HG03135 (cell line): ENCODE data around the gene CBY3.
A peak's percentile ranks its signal among the peaks of the same experiment; 100 is the strongest.
"Not testable (repeated sequence)": the region's sequence is repeated elsewhere in the genome, so short reads cannot be mapped to it uniquely, and the experiment has no call there.

Source experiments
- ATAC-seq: cut with Tn5 transposase; IDR thresholded peaks from one replicate; pipeline ENCODE4 v1.9.1; 2021; ENCODE audit warnings: mild to moderate bottlenecking, moderate library complexity; ENCODE audit not compliant: unreplicated experiment

Gene CBY3

DNA sequence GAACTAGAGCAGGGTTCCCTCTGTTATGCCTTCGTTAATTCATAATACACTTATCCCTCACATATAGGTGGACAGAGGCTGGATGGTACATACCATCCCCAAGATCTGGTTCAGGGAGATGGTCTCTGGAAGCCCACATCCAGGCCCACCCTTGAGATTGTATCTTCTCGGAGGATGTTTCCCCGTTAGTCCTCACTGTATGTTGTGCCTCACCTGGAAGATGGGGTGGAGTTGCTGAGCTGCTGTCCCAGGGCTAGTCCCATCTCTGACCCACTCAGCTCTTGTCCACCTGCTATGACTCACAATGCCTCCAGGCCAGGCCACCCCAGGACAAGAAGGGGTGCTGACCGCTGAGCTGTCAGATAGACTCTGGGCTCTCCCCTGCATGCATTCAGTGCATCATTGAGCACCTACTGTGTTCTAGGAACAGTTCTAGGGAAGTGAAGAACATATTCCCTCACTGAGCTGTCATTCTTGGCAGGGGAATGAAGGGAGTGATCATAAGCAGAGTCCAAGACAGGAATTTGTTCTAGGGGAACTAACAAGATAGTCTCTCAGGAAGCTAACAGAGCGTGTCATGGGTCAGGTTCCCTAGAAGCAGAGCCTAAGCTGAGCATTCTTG lies at the start of gene CBY3:
TSS of gene CBY3 (minus strand) at position 255 of the 622 bp plus-strand sequence. CDS start at position 139, 116 bp downstream.
- no peak for ATAC-seq

DNA sequence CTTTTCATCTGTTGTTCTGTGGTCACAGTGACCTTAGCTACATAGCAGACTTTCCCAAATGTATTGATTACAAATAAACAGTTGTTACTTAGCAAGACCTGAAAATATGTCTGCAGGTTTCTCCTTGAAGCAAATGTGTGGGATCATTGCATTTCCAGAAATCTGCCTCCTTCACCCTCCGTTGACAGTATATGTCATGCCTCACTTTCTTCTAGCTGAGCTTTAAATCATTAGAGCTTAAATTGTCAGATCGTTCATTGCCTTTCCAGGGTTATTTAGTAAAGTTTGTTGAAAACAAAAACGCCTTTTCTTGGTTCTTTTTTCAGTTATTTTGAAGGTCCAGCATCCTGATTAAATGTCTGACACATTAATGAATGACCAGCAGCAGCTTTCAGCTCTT lies 49.5 kb upstream of the CBY3 start:
- ATAC-seq: no peak

DNA sequence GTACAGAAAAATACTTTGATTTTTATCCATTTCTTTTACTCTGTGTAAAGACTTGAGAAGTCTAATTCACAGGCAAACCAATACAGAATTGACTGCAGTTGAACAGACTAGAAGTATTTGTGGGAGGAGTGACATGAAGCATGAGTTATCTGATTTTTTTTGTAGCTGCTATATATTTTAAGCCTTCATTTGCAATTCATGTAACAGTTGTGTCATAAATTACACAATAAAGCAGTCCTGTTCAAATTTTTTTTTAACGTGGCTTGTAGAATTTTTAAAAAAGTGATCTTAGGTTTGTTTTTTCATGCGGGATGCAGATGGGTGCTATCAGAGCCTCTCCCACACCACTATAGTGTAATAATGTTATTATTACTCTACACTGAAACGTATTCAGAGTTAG lies 48.9 kb upstream of the CBY3 start:
- no peak for ATAC-seq

DNA sequence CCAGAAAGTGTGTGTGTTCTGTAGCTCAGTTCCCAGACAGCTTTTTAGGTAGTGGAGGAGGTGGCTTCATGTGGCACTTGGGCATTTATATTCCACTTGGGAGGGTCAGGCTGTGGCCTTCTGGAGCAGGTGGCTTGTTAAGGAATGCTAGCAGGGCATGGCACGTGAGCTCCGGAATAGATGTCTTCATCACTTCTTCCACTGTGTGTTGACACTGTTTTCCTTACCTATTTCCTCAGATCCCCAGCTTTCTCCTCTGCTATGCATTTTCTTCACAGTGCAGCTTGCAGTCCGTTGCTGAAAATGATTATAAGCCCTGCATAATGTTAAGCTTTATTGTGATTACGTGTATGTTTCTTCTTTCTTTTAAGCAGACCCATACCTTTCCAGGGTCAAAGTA lies 48.5 kb upstream of the CBY3 start:
- ATAC-seq: no peak

DNA sequence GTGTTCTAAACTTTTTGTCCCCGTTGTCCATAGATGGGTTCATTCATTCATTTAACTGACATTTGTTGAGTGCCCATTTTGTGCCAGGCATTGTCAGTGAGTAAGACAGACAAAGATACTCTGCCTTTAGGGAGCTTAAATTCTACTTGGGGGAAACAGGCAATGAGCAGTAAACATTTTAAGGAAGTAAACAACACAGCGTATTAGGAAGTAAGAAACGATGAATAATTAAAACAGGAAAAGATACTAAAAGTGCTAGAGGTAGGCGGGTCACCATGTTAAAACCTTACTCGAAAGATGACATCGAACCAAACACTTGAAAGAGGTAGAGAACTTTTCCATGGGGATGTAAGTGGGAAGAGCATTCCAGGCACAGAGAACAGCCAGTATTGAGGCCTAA lies 46.3 kb upstream of the CBY3 start:
- no peak for ATAC-seq

DNA sequence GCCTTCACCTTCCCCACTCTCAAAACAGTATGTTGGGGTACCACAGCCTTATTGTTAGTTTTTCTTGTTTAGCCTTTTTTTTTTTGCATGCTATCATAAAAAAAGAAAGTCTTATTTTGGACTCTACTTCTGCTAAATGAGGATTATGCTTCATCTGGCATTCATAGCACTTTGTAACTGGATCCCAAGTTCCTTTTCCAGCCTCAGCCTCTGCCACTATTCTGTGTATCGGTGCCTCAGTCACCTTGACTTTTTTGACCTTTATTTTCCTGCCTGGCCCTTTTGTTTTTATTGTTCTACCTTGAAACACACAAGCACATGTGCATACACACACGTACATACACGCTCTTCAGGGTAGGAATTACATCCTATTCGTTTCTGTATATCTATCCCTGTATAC lies 43.3 kb upstream of the CBY3 start:
- no peak for ATAC-seq

DNA sequence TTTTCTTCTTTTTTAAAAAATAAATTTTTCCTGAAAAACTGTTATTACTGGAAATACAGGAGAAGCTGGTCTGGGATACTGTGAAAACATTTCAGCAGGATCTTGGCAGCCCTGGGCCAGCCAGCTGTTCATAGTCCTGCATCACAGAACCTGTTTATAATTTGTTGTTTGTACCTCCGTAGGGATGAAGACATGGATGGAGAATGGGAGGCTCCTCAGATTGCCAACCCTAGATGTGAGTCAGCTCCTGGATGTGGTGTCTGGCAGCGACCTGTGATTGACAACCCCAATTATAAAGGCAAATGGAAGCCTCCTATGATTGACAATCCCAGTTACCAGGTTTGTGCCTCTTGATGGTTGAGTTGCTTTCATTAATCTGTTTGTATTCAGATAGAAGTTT lies 39.4 kb upstream of the CBY3 start:
- ATAC-seq: no peak

DNA sequence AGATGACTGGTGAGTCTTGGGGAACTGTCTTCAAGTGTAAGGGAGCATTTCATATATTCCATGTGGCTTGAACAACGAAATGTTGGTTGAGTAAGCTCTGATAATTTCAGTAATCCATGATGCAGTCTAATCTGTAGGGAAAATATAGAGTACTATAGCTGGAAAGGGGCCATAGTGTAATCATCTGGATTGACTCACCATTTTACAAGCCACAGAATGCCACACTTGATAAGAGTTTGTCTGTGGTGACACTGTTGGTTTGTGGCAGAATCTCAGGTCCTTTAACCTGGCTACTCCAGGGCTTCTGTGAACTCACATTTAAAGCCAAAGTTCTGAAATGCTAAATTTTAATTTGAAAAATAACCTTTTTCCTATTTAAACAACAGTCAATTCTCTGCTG lies 35.5 kb upstream of the CBY3 start:
- ATAC-seq: no peak

DNA sequence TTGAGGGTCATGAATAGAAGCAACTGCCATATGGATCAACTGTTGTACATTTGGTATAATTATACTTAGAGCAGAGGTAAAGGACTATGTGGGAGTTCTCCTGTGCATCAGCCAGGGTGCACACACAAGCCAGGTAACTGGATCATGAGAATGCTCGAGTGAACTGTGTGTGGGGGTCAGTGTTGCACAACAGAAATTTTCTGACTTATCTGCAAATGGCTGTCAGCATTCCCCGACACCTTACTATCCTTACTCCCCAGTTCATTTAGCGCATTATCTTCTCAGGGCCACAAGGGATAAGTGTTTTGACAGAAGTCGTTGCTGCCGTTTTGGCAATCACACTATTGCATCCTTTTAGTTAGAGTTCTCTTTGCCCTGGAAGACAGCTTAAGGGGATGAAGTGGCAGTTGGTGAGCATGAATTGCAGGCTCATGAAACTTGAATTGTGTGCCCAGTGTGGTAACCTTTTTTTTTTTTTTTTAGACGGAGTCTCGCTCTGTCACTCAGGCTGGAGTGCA lies 19.6 kb upstream of the CBY3 start:
- no peak for ATAC-seq

DNA sequence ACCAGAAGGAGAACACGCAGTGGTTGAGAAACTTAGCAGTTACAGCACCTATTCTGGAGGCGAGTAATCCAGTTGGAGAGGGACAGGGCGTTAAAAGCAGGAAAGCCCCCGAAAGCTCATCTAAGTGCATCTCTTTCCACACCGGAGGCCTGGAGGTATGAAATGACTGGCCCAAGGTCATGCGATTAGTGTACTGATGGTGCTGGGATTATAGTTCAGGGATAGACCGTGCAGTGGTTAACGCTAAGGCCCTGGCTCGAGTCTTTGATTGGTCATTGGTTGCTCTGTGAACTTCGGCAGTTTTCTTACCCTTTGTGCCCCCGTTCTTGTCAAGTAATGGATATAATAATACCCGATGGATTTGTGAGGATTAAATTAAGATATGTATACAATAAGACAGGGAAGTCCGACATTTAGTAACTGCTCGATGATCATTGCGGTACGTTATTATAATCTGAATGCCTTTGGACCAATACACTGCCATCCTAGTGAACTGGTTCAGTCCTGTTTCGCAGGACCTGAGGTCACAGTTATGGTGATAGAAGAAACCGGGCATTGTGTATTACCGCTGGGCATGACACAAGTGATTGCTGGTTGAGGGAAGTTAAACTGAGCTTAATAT lies 18.9 kb upstream of the CBY3 start:
- ATAC-seq: no peak

DNA sequence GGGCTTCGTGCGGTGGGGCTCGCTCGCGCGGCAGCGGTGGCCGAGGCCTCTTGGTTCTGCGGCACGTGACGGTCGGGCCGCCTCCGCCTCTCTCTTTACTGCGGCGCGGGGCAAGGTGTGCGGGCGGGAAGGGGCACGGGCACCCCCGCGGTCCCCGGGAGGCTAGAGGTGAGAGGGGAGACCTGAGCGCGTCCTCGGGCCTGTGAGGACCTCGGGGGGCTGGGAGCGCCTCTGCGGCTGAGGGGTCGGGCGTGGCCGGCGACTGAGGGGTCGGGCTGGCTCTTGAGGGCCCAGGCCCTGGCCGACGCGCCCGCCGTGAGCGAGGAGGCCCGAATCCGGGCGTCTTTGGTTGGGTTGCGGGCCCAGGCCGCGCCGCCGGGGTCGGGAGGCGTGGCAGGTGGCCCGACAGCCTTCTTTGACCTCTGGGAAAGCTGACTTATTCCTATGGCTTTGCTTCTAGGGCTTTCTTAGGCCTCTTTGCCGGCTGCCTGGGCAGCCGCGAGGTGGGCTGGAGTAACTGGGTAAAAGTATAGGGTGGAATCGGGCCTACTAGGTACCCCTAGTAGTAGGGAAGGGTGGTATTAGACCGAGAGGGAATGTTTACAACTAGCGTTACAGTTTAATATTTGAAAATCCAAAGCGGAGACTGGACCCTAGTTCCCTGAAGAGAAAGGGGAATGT lies 18.2 kb upstream of the CBY3 start, which contains the start of gene CANX:
TSS of gene CANX (plus strand) at position 33 of the 681 bp plus-strand sequence. CDS start 6,715 bp downstream, outside the sequence.
- no peak for ATAC-seq

DNA sequence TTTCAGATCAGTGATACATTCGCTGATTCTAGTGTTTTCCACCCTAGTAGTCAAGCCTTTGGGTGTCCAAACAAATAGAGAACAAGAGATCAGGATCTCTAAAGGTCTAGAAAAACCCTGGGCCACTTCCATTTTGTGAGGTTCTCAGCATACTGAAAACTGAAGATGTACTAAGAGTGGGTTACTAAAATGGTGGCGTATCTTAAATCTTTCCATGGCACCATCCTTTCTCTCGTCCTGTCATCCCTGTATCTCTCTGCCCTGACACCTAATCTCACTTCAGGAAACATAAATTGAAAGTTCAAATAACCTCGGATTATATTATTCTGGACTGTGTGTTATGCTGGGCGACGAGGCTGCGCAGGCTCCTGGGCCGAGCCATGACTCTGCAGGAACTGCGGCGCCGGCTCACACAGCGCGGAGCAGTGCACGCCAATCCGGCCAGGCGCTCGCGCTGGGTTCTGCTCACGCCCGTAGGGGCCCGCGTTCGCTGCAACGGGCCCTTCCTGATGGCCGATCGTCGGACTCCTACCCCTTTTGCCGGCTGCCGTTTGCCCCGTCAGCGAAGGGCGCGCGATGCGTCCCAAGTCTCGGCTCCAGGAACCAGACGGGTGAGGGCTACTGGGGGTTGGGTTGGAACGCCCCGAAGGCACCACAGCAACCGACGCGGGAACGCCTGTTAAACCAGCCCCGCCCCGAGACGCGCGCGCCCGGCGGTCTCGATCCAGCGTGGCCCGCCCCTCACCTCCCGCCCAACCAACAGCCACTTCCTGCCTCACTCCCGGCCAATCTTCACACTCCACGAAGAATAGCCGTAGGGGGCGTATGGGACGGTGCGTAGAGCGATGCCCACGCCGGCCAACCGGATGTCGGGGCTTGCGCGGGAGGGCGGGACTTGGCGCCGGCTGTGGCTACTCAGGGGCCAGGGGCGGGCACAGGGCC lies 17.4 kb upstream of the CBY3 start:
- ATAC-seq: peak; percentile 86

DNA sequence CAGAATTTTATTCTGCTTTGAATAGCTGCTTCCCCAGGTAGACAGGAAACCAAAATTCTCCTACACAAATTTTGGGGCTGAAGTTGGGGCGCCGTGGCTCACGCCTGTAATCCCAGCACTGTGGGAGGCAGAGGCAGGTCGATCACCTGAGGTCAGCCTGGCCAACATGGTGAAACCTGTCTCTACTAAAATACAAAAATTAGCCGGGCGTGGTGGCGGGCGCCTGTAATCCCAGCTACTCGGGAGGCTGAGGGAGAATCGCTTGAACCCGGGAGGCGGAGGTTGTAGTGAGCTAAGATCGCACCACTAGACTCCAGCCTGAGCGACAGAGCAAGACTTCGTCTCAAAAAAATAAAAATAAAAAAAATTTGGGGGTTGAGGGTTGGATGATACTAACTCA lies 16.7 kb upstream of the CBY3 start:
- not testable (repeated sequence) for ATAC-seq

DNA sequence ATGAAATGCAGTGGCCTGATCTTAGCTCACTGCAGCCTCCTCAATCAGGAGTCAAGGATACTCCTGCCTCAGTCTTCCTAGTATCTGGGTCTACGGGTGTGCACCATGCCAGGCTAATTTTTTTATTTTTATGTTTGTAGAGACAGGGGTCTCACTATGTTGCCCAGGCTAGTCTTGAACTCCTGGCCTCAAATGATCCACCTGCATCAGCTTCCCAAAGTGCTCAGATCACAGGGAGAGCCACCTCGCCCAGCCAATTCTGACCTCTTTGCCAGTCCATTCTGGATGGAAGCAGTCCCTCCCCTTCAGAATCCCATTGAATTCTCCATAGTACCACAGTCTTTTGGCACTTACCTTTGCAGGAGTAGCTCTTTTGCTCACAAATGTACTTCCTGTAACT lies 16.3 kb upstream of the CBY3 start:
- no peak for ATAC-seq

DNA sequence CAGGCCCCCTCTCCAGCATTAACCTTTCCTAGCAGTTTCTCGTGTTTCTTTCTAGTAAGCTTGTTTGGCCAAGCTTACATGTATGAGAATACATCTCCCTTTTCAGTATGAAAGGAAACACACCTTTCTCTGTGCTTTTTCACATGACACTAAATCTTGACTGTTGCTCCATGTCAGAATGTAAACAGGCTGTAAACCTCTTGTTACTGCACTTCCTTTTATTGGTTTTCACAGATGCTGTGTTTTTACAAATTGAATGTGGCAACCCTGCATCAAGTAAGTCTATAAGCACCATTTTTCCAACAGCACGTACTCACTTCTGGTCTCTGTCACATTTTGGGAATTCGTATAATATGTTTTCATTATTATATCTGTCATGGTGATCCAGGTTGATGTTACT lies 15.8 kb upstream of the CBY3 start:
- no peak for ATAC-seq

DNA sequence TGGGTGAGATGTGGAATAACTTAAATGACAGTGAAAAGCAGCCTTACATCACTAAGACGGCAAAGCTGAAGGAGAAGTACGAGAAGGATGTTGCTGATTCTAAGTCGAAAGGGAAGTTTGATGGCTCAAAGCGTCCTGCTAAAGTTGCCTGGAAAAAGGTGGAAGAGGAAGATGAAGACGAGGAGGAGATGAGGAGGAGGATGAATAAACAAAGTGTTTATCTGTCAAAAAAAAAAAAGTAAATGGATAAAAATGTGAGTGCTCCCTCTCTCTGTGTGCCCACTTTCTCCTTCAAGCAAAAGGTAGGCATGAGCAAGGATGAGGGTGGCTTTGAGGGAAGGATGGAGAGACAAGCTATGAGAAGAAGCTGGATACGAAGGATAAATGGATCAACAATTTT lies 13.7 kb upstream of the CBY3 start:
- no peak for ATAC-seq

DNA sequence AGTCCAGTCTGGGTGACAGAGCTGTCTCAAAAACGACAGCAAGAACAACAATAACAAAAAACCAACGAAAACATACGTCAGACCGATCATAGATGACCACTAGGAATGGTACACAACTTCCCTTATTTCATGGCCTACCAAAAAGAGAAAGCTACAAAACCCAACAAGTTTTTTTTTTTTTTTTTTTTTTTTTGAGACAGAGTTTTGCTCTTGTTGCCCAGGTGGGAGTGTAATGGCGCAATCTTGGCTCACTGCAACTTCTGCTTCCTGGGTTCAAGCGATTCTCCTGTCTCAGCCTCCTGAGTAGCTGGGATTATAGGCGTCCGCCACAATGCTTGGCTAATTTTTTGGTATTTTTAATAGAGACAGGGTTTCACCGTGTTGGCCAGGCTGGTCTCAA lies 8.4 kb upstream of the CBY3 start:
- not testable (repeated sequence) for ATAC-seq

DNA sequence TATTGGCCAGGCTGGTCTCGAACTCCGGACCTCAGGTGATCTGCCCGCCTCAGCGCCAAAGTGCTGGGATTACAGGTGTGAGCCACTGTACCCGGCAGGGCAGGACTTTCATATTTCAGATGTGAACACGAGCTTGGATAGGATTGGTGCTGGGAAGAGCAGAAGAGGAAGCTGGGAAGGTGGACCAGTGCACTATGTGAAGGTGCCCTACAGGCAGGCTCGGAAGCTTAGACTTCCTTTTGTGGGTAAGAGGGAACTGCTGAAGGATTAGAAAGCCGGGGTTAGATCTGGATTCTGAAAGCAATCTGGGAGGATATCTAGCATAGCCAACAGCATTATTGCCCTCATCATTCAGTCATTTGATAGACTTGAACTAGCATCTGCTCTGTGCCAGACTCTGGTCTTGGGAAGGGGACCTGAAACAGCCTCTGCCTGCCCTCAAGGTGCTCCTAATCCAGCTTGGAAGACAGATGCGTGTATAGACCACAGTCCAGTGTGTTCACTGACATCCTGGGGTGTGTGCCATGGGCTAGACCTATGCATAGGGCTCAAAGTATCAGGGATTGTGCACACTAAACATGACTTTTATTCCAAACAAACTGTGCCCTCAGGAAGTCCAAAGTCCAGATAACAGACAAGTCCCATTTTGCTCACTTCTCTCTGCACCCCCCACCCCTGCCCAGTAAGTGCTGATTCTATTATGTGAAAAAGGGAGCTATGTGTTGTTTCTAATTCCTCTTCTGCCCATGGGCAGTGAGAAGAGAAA lies 637 bp downstream of the CBY3 start:
- ATAC-seq: no peak

DNA sequence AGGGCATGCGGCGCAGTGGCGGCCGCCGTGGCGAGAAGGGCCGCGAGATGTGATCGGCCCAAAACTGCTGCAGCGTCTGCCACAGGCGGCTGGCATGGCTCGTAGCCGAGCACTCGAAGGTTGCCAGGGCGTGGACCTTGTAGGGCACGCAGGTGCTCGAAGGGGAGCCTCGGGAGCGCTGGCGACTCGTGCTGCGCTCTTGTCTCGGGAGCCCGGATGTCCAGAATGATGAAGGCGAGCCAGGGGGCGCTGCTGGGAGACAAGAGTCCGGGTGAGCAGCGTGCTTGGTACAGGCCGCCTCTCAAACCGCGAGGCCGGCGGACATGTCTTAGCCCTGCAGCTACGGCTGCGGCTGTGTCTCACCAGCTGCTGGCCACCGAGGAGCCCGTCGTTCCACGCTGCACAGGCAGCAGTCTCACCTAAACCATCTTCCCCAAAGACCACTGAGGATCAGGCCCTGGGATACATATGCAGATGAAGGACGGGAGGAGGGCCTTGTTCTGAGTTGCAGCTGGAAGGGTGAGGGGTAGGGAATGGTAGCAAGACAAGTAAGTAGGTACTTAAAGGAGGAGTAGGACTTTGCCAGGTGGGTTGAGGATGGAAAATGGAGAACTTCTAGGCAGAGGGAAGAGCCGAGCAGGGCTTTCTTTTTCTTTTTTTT lies 1.7 kb downstream of the CBY3 start:
- ATAC-seq: peak; percentile 9
